GM12878 (cell line): Measurements from ENCODE around the gene EEF1G. TPM values are rescaled to one million over a fixed set of nuclear protein-coding genes. Genes with fewer than 3 reads are reported as not detected.

Experiments
- ATAC-seq: fragments of 200-7000 bp; cut with Tn5 transposase; 3 replicates; pipeline ENCODE4 v1.9.1; 2020; ENCODE audit warnings: mild to moderate bottlenecking, moderate library complexity
- BruUV-seq: library from RNA; stranded (reverse); fragments of 400-500 nt; replicated peaks from 2 replicates; lab custom pipeline; 2021; lab: Mats Ljungman, UMichigan
- CTCF ChIA-PET: fragments of 300-600 bp; sonication (Branson Sonifier 250); formaldehyde crosslinking; extraction: SDS; loops from one replicate; lab custom pipeline; 2021; ENCODE audit warnings: inconsistent platforms; lab: Yijun Ruan, JAX
- POLR2A ChIA-PET: fragments of 350-600 bp; formaldehyde crosslinking; extraction: SDS; loops from one replicate; lab custom pipeline; 2021; ENCODE audit warnings: inconsistent platforms; lab: Charles Lee
- RAD21 ChIA-PET: fragments of 300-600 bp; sonication (Branson Sonifier 250); formaldehyde crosslinking; loops from one replicate; lab custom pipeline; 2023; ENCODE audit warnings: antibody characterized with exemption; ENCODE audit not compliant: unreplicated experiment; lab: Charles Lee
- SMC1A ChIA-PET: fragments of 300-600 bp; sonication (Branson Sonifier 250); formaldehyde crosslinking; loops from one replicate; lab custom pipeline; 2023; ENCODE audit not compliant: unreplicated experiment, uncharacterized antibody; lab: Charles Lee
- DNase-seq: peaks from one replicate; pipeline ENCODE4 v3.0.0-alpha.2; 2011; ENCODE audit warnings: low read depth, low spot score
- FAIRE-seq: peaks from 3 replicates; lab custom pipeline; 2011; peaks lifted over from hg19 to GRCh38; lab: Jason Lieb, UNC
- H2AFZ ChIP-seq: 2 replicates; pipeline ENCODE4 v1.6.0; 2011; ENCODE audit warnings: low read depth, low read length, control low read depth; ENCODE audit not compliant: control insufficient read depth
- H3K27ac ChIP-seq: 2 replicates; pipeline ENCODE4 v1.5.1; 2011; ENCODE audit warnings: control low read depth; ENCODE audit not compliant: control insufficient read depth, insufficient read depth
- H3K27me3 ChIP-seq, 2 experiments: replicated peaks in 1 of 2; 2 replicates each; pipeline versions ENCODE4 v1.6.0 to v1.6.1; 2011; ENCODE audit warnings: low read length in 1 of 2; ENCODE audit not compliant: control insufficient read depth in 2 of 2, insufficient read depth in 2 of 2
- H3K36me3 ChIP-seq, 2 experiments: 2 replicates each; pipeline ENCODE4 v1.5.1; 2011; ENCODE audit warnings: low read length in 1 of 2; ENCODE audit not compliant: control insufficient read depth in 2 of 2, insufficient read depth in 2 of 2
- H3K4me1 ChIP-seq: 2 replicates; pipeline ENCODE4 v1.6.1; 2011; ENCODE audit warnings: mild to moderate bottlenecking, low read length, moderate library complexity, mixed read lengths; ENCODE audit not compliant: control insufficient read depth, insufficient read depth
- H3K4me2 ChIP-seq: 2 replicates; pipeline ENCODE4 v1.6.0; 2011; ENCODE audit warnings: control low read depth; ENCODE audit not compliant: control insufficient read depth, insufficient read depth
- H3K4me3 ChIP-seq: fragments of 200-600 bp; sonication (generic); 2 replicates; pipeline ENCODE4 v1.5.1; 2016
- H3K79me2 ChIP-seq: 2 replicates; pipeline ENCODE4 v1.6.0; 2011; ENCODE audit warnings: low read length; ENCODE audit not compliant: control insufficient read depth, insufficient read depth
- H3K9ac ChIP-seq: 2 replicates; pipeline ENCODE4 v1.8.0; 2011; ENCODE audit warnings: low read length, control low read depth, mixed read lengths; ENCODE audit not compliant: control insufficient read depth, insufficient read depth
- H3K9me3 ChIP-seq: replicated peaks from 3 replicates; pipeline ENCODE4 v1.5.1; 2011; ENCODE audit warnings: mild to moderate bottlenecking, low read length; ENCODE audit not compliant: control insufficient read depth, insufficient read depth
- H4K20me1 ChIP-seq: 2 replicates; pipeline ENCODE4 v1.6.0; 2011; ENCODE audit not compliant: control insufficient read depth, insufficient read depth
- ATF7 ChIP-seq: fragments of 450-650 bp; IDR thresholded peaks from 2 replicates; pipeline ENCODE4 v1.6.1; 2016; ENCODE audit warnings: low read depth, mild to moderate bottlenecking
- BACH1 ChIP-seq: fragments of 450-650 bp; IDR thresholded peaks from 2 replicates; pipeline ENCODE4 v1.6.1; 2017; ENCODE audit warnings: mild to moderate bottlenecking, borderline replicate concordance
- BHLHE40 ChIP-seq, 2 experiments: fragments of 450-650 bp in 1 of 2; IDR thresholded peaks; 2 replicates each; pipeline ENCODE4 v1.6.1; 2011 to 2017; ENCODE audit warnings: low read depth in 2 of 2, borderline replicate concordance in 1 of 2, improper control_type of control experiment in 1 of 2, low read length in 1 of 2, mild to moderate bottlenecking in 1 of 2
- CBX3 ChIP-seq: fragments of 200-600 bp; sonication (generic); IDR thresholded peaks from 2 replicates; pipeline ENCODE4 v1.6.1; 2016; ENCODE audit warnings: low read depth, borderline replicate concordance
- CHD1 ChIP-seq: IDR thresholded peaks from 2 replicates; pipeline ENCODE4 v1.6.1; 2012; ENCODE audit warnings: low read depth, low read length, improper control_type of control experiment
- EED ChIP-seq: sonication (generic); IDR thresholded peaks from 2 replicates; pipeline ENCODE4 v1.6.1; 2016; ENCODE audit warnings: antibody characterized with exemption, low read depth
- EGR1 ChIP-seq, 2 experiments: IDR thresholded peaks; 1 replicate in 1 of 2; 2 replicates in 1 of 2; pipeline ENCODE4 v1.6.1; 2011 to 2012; ENCODE audit warnings: low read depth in 2 of 2, low read length in 2 of 2, borderline replicate concordance in 1 of 2, mild to moderate bottlenecking in 1 of 2, moderate library complexity in 1 of 2
- EP300 ChIP-seq, 2 experiments: fragments of 150-350 bp in 1 of 2; IDR thresholded peaks; 2 replicates each; pipeline ENCODE4 v1.6.1; 2011 to 2012; ENCODE audit warnings: low read depth in 2 of 2, low read length in 2 of 2, borderline replicate concordance in 1 of 2, improper control_type of control experiment in 1 of 2, inconsistent platforms in 1 of 2; ENCODE audit not compliant: control insufficient read depth in 1 of 2
- ESRRA ChIP-seq: IDR thresholded peaks from 2 replicates; pipeline ENCODE4 v1.6.1; 2012; ENCODE audit warnings: mild to moderate bottlenecking, low read length, improper control_type of control experiment
- FOS ChIP-seq: IDR thresholded peaks from 3 replicates; pipeline ENCODE4 v1.6.1; 2011; ENCODE audit warnings: borderline replicate concordance; ENCODE audit not compliant: insufficient read length; ENCODE audit errors: extremely low read depth
- IKZF2 ChIP-seq, 2 experiments: fragments of 450-650 bp; IDR thresholded peaks; 2 replicates each; pipeline ENCODE4 v1.6.1; 2017; ENCODE audit warnings: mild to moderate bottlenecking in 2 of 2, moderate library complexity in 2 of 2
- NFYB ChIP-seq: IDR thresholded peaks from 2 replicates; pipeline ENCODE4 v1.6.1; 2011; ENCODE audit warnings: low read depth, mild to moderate bottlenecking, low read length, improper control_type of control experiment, moderate library complexity; ENCODE audit not compliant: insufficient read depth
- RELA ChIP-seq: fragments of 450-650 bp; IDR thresholded peaks from 2 replicates; pipeline ENCODE4 v1.8.0; 2014; ENCODE audit warnings: borderline replicate concordance; ENCODE audit not compliant: partially characterized antibody
- SMARCA5 ChIP-seq: fragments of 450-650 bp; IDR thresholded peaks from 2 replicates; pipeline ENCODE4 v1.6.1; 2017; ENCODE audit warnings: mild to moderate bottlenecking
- SUZ12 ChIP-seq: fragments of 200-600 bp; sonication (generic); IDR thresholded peaks from one replicate; pipeline ENCODE4 v1.6.1; 2018; ENCODE audit warnings: antibody characterized with exemption, mild to moderate bottlenecking; ENCODE audit not compliant: unreplicated experiment
- ZBED1 ChIP-seq: IDR thresholded peaks from 2 replicates; pipeline ENCODE4 v1.6.1; 2016; ENCODE audit warnings: borderline replicate concordance
- WGBS: methylation state at CpG from one replicate; pipeline ENCODE4 v1.1.6; 2016; ENCODE audit warnings: low lambda C conversion rate; ENCODE audit not compliant: insufficient replicate concordance, insufficient coverage; ENCODE audit errors: missing lambda C conversion rate; 5-methylcytosine and 5-hydroxymethylcytosine counted together
- in situ Hi-C: fragments of 300-500 bp; cut with MboI; formaldehyde crosslinking; loops from 9 replicates; pipeline ENCODE4 v1.14.3; 2018; ENCODE audit warnings: mixed read lengths
- intact Hi-C: fragments of 100-400 bp; cut with micrococcal nuclease; formaldehyde crosslinking; loops from one replicate; pipeline ENCODE4 v1.14.2; 2022; ENCODE audit not compliant: unreplicated experiment
- polyA plus RNA-seq, 11 experiments: library from polyadenylated mRNA; depleted of rRNA in 4 of 11; unstranded in 6 of 11; stranded (reverse) in 5 of 11; fragments of >200 nt; fragmentation: Nextera tagmentation in 4 of 11; fragmentation: Illumina TruSeq in 1 of 11; extraction: Ambion mirVana in 4 of 11; extraction: Trizol in 1 of 11; gene quantifications; 1 replicate in 1 of 11; 2 replicates in 10 of 11; pipeline versions ENCODE4 v1.2.1 to v1.2.3, GENCODE V29; 2011 to 2016; ENCODE audit warnings: inconsistent platforms in 2 of 11, missing spikeins in 2 of 11, low read depth in 1 of 11
- total RNA-seq, 4 experiments: library from RNA; depleted of rRNA in 3 of 4; stranded (reverse); fragments of >200 nt in 3 of 4; fragmentation: Illumina TruSeq in 1 of 4; extraction: Trizol in 1 of 4; gene quantifications; 2 replicates each; pipeline versions ENCODE4 v1.2.1 to v1.2.3, GENCODE V29; 2013 to 2021
- TF ChIP-seq, protein P1 (sequence below): fragments of 450-650 bp; IDR thresholded peaks from 2 replicates; pipeline ENCODE4 v1.6.1; 2018; ENCODE audit warnings: borderline replicate concordance, mild to moderate bottlenecking; ENCODE audit not compliant: partially characterized antibody
- TF ChIP-seq, protein P2 (sequence below): IDR thresholded peaks from 2 replicates; pipeline ENCODE4 v1.6.1; 2012; ENCODE audit warnings: low read length, inconsistent platforms

EEF1G gene
- total and polyA plus RNA-seq, 10 of the 15 experiments (the other 5 are each of a cell fraction or from before 2014, with no cell fraction given), result 850 to 2,739 (median 2,277) TPM

DNA sequence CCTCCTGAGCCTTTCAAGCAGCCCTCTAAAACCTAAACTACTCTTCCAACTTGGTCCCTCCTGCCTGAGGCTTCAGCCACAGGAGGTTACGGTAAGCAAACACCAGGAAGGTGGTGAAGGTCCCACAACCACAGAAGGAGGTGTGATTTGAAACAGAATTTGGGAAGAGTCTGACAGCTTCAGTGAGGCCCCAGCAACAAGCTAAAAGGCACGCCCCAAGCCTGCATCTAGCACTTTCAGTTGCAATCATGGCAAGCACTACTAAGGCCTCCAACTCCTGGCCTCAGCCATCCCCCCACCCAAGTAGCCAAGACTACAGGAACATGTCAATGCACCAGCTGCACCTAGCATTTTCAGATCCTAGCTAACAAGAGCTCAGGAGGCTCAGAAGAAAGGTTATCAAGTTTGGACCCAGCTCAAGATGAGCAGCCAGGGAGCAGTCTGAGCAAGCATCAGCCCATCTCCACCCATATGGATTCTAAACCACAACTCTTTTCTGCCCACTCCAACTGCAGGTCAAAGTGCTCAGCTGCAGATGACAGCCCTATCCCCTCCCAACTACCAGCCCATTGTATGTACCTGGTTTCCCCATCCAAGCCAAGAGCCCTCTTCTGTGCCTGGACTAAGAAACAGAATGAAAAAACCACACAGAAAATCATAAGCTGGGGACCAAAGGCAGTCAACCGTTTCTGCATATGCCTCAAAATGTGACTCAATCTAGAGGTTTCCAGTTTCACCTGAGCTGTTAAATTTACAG is 16.6 kb downstream of the EEF1G start:
- Histone ChIP-seq H3K36me3 (peaks cover 11 to 12% of the 10 kb centered on the region in 2 experiments; a peak in 3 of 4 replicates), H3K4me3 (peak overlapping the region; percentile 26; the same call in 1 of the 2 replicates), H3K4me2 (peak overlapping the region; percentile 86), H2AFZ (no peak overlapping the region), H3K9me3 (no peaks in the 10 kb centered on the region), H4K20me1 (no peaks in the 10 kb centered on the region), H3K27me3 (no peaks in the 10 kb centered on the region), H3K9ac (peak overlapping the region; percentile 82), H3K79me2 (no peaks in the 10 kb centered on the region; the same call in 1 of the 2 replicates), H3K27ac (peak overlapping the region; percentile 99), H3K4me1 (peaks cover 83% of the 10 kb centered on the region)
- DNase-seq (peak; percentile 81), ATAC-seq (peak; percentile 50), FAIRE-seq (peak; percentile 99)
- in situ Hi-C loops, result loop anchor here (10.0 kb wide), 1 partner anchor 132 kb away; no protein-coding TSS in a partner anchor
- ChIA-PET POLR2A (interaction anchor here (0.5 to 11.4 kb wide), 12 partner anchors 10 to 132 kb away, joined by 3 to 188 read pairs (median 8); partner anchors contain the start of genes AHNAK, B3GAT3, C11orf98 and CSKMT), SMC1A (interaction anchor here (1.0 to 11.4 kb wide), 18 partner anchors 9 to 197 kb away, joined by 3 to 212 read pairs (median 4); partner anchors contain the start of genes AHNAK, EEF1G, TUT1 and ZBTB3), RAD21 (interaction anchor here (0.7 to 13.9 kb wide), 16 partner anchors 9 to 197 kb away, joined by 3 to 313 read pairs (median 6); partner anchors contain the start of genes AHNAK, C11orf98, CSKMT and EEF1G), CTCF (interaction anchor here (1.0 to 7.5 kb wide), 16 partner anchors 9 to 218 kb away, joined by 3 to 246 read pairs (median 8); partner anchors contain the start of genes AHNAK and TUT1)
- intact Hi-C loops, result loop anchor here (2.0 kb wide), 1 partner anchor 16 kb away; no protein-coding TSS in a partner anchor
- BruUV-seq, result no TSS peak
- WGBS, result 0% methylated on average over 3 of the region's 3 CpGs
- no peak for TF ChIP-seq NFYB
- TF ChIP-seq BACH1, result 0 out of 2 replicates have a peak, but pooled peaks have one; percentile 19
- no peak for TF ChIP-seq CBX3
- TF ChIP-seq SUZ12, result no peak
- 0 out of 4 replicates have a peak, but pooled peaks of 1 of the 2 experiments have one; percentile 4 for TF ChIP-seq EP300 (IDR thresholded peaks at IDR 0.05; ENCODE audit: borderline replicate concordance in 1 of 2, control insufficient read depth in 1 of 2, low read depth in 2 of 2, low read length in 2 of 2)
- peak; percentile 4 to 56; a peak in 2 of 4 replicates for TF ChIP-seq IKZF2 (IDR thresholded peaks at IDR 0.05)
- TF ChIP-seq ZBED1, result 0 out of 2 replicates have a peak, but pooled peaks have one; percentile 46
- TF ChIP-seq, protein P1, sequence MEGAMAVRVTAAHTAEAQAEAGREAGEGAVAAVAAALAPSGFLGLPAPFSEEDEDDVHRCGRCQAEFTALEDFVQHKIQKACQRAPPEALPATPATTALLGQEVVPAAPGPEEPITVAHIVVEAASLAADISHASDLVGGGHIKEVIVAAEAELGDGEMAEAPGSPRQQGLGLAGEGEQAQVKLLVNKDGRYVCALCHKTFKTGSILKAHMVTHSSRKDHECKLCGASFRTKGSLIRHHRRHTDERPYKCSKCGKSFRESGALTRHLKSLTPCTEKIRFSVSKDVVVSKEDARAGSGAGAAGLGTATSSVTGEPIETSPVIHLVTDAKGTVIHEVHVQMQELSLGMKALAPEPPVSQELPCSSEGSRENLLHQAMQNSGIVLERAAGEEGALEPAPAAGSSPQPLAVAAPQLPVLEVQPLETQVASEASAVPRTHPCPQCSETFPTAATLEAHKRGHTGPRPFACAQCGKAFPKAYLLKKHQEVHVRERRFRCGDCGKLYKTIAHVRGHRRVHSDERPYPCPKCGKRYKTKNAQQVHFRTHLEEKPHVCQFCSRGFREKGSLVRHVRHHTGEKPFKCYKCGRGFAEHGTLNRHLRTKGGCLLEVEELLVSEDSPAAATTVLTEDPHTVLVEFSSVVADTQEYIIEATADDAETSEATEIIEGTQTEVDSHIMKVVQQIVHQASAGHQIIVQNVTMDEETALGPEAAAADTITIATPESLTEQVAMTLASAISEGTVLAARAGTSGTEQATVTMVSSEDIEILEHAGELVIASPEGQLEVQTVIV, result no peak
- peak; percentile 38; the same call in 1 of the 2 replicates for TF ChIP-seq SMARCA5
- no peak for TF ChIP-seq FOS
- TF ChIP-seq ATF7, result no peak; the same call in 1 of the 2 replicates
- no peak for TF ChIP-seq CHD1
- TF ChIP-seq, protein P2, sequence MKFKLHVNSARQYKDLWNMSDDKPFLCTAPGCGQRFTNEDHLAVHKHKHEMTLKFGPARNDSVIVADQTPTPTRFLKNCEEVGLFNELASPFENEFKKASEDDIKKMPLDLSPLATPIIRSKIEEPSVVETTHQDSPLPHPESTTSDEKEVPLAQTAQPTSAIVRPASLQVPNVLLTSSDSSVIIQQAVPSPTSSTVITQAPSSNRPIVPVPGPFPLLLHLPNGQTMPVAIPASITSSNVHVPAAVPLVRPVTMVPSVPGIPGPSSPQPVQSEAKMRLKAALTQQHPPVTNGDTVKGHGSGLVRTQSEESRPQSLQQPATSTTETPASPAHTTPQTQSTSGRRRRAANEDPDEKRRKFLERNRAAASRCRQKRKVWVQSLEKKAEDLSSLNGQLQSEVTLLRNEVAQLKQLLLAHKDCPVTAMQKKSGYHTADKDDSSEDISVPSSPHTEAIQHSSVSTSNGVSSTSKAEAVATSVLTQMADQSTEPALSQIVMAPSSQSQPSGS, result peak; percentile 16; the same call in 1 of the 2 replicates
- no peak for TF ChIP-seq RELA
- TF ChIP-seq ESRRA, result no peak
- TF ChIP-seq EGR1 (IDR thresholded peaks at IDR 0.05; ENCODE audit: borderline replicate concordance in 1 of 2, low read depth in 2 of 2, low read length in 2 of 2), result no peak
- TF ChIP-seq BHLHE40 (IDR thresholded peaks at IDR 0.05; ENCODE audit: borderline replicate concordance in 1 of 2, low read depth in 2 of 2, low read length in 1 of 2), result peak in 1 of 2 experiments; percentile 18; a peak in 1 of 4 replicates
- peak; percentile 37; the same call in 1 of the 2 replicates for TF ChIP-seq EED
